OCI-LY7 (cell line): ENCODE results near the gene CAMK2B.

Experiments used
- EZH2phosphoT487 ChIP-seq: fragments of 200-600 bp; sonication (generic); IDR thresholded peaks from 2 replicates; pipeline ENCODE4 v1.6.1; 2018; ENCODE audit warnings: low read depth, borderline replicate concordance, mild to moderate bottlenecking, mixed run types, antibody characterized with exemption, low read length, moderate library complexity, mixed read lengths
- TF ChIP-seq, protein P1 (sequence below): fragments of 200-600 bp; sonication (generic); conservative IDR thresholded peaks from 2 replicates; pipeline ENCODE4 v1.5.1; 2014; ENCODE audit warnings: mild to moderate bottlenecking, antibody characterized with exemption, low read length, moderate library complexity, mixed read lengths

DNA sequence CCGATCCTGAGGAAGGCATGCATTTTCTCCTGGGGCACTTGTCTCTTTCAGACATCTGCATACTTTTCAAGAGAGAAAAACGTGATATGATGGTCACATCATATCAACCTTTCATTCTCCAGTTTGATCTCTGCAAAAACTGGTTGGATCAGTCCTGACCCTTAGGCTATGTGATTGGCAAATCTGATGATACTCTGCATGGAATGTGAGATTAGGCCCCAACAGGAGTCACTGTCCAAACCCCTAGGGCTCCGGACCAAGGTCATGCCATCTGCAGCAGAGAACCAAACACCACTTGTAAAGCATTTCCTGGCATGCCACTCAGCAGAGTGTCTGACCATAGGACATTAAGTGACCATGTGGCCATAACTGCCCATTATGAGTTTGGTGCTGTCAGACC lies 144.8 kb downstream of the CAMK2B start:
- TF ChIP-seq, protein P1, sequence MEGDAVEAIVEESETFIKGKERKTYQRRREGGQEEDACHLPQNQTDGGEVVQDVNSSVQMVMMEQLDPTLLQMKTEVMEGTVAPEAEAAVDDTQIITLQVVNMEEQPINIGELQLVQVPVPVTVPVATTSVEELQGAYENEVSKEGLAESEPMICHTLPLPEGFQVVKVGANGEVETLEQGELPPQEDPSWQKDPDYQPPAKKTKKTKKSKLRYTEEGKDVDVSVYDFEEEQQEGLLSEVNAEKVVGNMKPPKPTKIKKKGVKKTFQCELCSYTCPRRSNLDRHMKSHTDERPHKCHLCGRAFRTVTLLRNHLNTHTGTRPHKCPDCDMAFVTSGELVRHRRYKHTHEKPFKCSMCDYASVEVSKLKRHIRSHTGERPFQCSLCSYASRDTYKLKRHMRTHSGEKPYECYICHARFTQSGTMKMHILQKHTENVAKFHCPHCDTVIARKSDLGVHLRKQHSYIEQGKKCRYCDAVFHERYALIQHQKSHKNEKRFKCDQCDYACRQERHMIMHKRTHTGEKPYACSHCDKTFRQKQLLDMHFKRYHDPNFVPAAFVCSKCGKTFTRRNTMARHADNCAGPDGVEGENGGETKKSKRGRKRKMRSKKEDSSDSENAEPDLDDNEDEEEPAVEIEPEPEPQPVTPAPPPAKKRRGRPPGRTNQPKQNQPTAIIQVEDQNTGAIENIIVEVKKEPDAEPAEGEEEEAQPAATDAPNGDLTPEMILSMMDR = no peak
- no peak for TF ChIP-seq EZH2phosphoT487
